ENCODE results near the gene SLC5A3.

The SLC5A3 gene

DNA sequence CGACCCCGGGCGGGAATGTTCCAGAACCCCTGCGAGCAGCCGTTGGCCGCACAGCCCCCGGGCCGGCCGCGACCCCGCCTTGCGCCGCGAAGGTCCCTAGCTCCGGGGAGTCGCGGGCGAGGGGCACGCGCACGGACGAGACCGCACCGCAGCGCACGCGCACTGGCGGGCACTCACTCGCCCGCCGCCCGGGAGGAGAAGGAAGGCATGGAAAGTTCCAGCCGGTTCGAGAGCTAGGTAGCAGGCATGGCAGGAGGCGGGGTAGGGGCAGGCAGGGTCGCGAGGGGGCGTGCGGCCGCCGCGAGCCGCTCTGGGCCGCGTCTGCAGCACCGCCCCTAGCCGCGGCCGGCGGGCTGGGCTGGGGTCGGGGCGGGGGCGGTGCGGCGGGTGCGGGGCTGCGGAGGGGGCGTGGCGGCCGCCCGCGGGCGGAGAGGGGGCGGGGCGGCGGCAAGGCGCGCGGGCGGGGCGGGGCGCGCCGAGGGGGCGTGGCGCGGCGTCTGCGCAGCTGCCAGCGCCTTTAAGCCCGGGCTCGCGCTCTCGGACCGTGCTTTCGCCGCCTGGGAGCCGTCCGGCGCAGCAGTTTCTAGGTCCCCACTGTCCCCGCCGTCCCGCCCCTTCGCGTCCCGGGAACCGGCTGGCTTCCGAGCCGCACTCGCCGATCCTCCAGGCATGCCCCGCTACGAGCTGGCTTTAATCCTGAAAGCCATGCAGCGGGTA is at the start of gene SLC5A3, which contains the start of gene MRPS6:
Gene SLC5A3 (plus strand): TSS at position 547 of the 717 bp plus-strand sequence. CDS start 21,621 bp downstream, outside the sequence.
Gene MRPS6 (plus strand): TSS at position 547 of the 717 bp plus-strand sequence. CDS start 123 bp downstream, at position 670.
- TF ChIP-seq, protein P1, sequence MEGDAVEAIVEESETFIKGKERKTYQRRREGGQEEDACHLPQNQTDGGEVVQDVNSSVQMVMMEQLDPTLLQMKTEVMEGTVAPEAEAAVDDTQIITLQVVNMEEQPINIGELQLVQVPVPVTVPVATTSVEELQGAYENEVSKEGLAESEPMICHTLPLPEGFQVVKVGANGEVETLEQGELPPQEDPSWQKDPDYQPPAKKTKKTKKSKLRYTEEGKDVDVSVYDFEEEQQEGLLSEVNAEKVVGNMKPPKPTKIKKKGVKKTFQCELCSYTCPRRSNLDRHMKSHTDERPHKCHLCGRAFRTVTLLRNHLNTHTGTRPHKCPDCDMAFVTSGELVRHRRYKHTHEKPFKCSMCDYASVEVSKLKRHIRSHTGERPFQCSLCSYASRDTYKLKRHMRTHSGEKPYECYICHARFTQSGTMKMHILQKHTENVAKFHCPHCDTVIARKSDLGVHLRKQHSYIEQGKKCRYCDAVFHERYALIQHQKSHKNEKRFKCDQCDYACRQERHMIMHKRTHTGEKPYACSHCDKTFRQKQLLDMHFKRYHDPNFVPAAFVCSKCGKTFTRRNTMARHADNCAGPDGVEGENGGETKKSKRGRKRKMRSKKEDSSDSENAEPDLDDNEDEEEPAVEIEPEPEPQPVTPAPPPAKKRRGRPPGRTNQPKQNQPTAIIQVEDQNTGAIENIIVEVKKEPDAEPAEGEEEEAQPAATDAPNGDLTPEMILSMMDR (IDR thresholded peaks at IDR 0.05; ENCODE audit: control insufficient read depth, insufficient read depth, low read depth, low read length, missing control alignments) = no peak

DNA sequence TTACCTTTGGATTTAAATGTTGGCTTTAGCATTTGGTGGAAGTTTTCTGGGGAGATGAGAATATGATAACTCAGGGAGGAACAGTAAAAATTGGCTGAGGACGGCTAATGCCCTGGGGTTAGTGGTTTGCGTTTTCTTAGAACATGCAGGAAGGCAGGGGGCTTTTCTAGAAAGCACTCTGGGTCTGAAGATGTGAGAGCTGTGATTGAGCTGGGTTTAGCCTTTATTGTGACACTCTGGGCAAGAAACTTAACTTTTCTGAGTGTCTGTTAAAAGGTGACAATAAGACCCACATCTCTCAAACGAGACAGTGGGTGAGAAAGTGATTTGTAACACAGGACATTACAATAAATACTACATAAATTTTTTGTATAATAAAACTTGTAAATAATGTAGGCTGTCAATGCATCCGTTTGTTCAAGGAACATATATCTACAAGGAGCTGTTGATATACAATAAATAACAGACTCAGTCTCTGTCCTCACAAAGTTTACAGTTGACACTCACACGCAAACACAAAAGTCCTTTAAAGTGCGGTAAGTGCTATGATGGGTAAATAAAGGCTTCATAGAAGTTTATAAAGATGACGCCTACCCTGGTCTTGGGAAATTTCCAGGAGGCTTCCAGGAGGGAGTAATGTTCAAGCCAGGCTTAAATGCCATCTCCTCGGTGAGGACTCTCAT is 49.5 kb upstream of the SLC5A3 start:
- TF ChIP-seq, protein P1 (IDR thresholded peaks at IDR 0.05; ENCODE audit: control insufficient read depth, insufficient read depth, low read depth, low read length, missing control alignments) = no peak
- H3K4me3 ChIP-seq (ENCODE audit: control insufficient read depth, low read depth, low read length) = no peak overlapping the region
- no peak for DNase-seq (ENCODE audit: low read depth)

More for the DNA sequence above, at the start of gene SLC5A3, which contains the start of gene MRPS6:
- DNase-seq (ENCODE audit: low read depth) = peak; percentile 31
- H3K4me3 ChIP-seq (ENCODE audit: control insufficient read depth, low read depth, low read length) = peak within 1 kb of the TSS; percentile 72

DNA sequence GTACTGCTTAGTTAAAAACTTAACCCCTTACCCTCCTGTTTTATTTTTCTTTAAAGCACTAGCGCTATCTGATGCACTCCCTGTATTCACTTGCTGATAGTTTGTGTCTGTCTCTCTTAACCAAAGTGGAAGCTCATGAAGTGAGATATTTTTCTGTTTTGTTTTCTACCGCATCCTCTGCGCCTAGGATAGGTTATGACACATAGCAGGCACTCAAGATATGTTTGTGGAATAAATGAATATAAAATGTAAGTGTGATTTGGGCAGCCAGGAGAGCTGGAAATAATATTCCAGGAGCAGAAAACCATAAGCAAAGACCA is 49.0 kb upstream of the SLC5A3 start:
- TF ChIP-seq, protein P1 (IDR thresholded peaks at IDR 0.05; ENCODE audit: control insufficient read depth, insufficient read depth, low read depth, low read length, missing control alignments) = no peak
- no peak overlapping the region for H3K4me3 ChIP-seq (ENCODE audit: control insufficient read depth, low read depth, low read length)
- DNase-seq (ENCODE audit: low read depth) = no peak

DNA sequence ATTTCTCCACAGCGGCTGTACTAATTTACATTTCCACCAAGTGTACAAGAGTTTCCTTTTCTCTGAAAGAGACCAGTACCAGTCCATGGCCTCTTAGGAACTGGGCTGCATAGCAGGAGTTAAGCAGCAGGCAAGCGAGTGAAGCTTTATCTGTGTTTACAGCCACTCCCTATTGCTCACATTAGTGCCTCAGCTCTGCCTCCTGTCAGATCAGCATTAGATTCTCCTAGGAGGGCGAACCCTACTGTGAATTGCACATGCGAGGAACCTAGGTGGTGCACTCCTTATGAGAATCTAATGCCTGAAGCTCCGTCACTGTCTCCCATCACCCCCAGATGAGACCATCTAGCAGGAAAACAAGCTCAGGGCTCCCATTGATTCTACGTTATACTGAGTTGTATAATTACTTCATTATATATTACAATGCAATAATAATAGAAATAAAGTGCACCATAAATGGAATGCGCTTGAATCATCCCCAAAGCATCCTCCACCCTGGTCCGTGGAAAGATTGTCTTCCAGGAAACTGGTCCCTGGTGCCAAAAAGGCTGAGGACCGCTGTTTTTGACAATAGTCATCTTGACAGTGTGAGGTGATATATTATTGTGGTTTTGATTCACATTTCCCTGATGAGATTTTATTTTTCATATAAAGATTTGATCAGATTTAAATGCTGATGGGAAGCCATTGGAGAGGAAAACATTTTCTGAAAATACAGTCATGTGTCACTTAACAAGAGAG is 45.5 kb upstream of the SLC5A3 start:
- TF ChIP-seq, protein P1 (IDR thresholded peaks at IDR 0.05; ENCODE audit: control insufficient read depth, insufficient read depth, low read depth, low read length, missing control alignments) = no peak
- no peak overlapping the region for H3K4me3 ChIP-seq (ENCODE audit: control insufficient read depth, low read depth, low read length)
- no peak for DNase-seq (ENCODE audit: low read depth)

DNA sequence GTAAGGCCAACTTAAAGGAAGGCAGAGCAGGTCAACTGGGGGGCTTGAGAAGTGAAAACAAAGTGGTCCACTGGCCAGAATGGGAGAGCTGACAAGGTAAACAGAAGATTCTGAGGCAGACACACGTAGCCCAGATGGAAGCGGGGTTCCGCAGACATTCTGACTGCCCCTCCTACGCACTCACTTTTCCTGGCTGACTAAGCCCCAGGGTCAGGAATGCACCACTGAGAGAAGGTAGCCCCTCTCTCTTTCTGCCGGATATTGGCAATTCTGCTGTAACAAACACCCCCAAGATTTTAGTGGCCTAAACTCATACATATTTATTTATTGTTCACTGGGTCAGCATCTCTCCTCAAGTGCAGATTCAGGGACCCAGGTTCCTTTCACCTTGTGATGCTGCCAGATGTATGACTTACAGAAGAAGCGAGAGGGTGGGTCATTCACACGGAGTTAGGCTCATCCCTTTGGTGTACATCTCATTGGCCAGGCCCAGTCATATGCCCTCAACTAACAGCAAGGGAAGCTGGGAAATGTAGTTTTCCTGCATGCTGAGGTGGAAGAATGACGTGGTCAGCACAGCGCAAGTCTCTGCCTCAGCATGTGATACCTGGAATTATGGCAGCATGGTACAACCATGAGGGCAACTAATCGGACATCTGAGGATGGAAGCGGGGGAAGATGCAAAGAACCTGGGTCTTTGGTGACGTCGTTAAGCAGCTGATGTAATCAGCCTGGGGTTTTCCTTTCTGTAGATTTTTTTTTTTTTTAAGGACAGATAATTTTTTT is 43.4 kb upstream of the SLC5A3 start:
- TF ChIP-seq, protein P1 (IDR thresholded peaks at IDR 0.05; ENCODE audit: control insufficient read depth, insufficient read depth, low read depth, low read length, missing control alignments) = no peak
- no peak for DNase-seq (ENCODE audit: low read depth)
- H3K4me3 ChIP-seq (ENCODE audit: control insufficient read depth, low read depth, low read length) = no peak overlapping the region

DNA sequence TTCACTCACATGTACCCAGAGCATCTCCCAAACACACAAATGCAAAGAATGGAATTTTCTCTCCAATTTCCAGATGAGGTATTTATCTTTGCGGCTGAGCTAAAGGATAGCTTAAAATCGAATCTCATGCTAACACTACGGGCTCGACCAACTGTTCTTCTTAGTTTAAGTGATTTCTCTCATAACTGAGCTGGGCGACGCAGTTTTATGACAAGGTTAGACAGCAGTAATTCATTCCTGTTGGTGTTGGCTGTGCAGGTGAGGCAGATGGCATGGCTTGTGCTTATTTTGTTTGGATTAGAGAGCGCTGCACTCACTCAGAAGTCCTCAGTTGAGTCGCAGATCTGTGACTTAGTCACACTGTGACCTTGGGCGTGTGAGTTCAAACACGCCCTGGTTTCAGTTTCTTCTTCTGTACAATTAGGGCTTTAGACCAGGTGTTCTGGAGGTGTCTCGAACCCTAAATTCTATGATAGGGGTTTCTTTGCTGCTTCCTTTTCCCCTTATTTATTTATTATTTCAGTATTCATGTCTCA is 41.5 kb upstream of the SLC5A3 start:
- TF ChIP-seq, protein P1 (IDR thresholded peaks at IDR 0.05; ENCODE audit: control insufficient read depth, insufficient read depth, low read depth, low read length, missing control alignments) = no peak
- no peak for DNase-seq (ENCODE audit: low read depth)
- no peak overlapping the region for H3K4me3 ChIP-seq (ENCODE audit: control insufficient read depth, low read depth, low read length)

Data from AG09309 (cell line).